GM21786 (cell line): ENCODE measurements around the gene TRAF1.
A peak's percentile ranks its signal among the peaks of the same experiment; 100 is the strongest.

ENCODE experiments used
- ATAC-seq: cut with Tn5 transposase; IDR thresholded peaks from one replicate; pipeline ENCODE4 v1.9.1; 2021; ENCODE audit not compliant: unreplicated experiment

Gene TRAF1

DNA sequence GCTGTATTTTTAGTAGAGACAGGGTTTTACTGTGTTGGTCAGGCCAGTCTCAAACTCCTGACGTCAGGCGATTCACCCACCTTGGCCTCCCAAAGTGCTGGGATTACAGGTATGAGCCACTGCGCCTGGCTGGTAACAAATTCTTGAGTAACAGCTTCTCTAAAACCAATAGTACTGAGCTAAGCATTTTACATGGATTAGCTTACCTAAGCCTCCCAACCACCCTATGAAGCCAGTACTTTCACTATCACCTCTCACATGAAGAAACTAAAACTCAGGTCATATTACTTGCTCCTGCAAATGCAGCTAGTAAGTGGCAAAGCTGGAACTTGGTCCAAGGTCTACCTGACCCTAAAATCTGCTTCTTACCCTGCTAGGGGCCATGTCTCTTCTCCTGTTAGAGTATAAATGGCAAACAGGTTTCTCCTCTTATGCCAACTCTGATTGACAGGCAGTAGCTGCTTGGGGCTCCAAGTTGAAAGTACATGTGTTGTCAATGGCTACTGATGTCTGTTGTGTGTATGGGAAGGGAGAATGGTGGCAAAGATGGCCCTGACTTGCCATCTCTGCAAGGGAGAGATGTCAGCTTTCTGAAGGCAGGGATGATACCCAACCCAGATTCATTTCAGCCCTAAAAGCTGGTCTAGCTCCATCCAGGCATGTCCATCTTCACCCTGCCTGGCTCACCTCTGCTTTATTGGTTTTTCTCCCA lies 53.6 kb downstream of the TRAF1 start:
- no peak for ATAC-seq

DNA sequence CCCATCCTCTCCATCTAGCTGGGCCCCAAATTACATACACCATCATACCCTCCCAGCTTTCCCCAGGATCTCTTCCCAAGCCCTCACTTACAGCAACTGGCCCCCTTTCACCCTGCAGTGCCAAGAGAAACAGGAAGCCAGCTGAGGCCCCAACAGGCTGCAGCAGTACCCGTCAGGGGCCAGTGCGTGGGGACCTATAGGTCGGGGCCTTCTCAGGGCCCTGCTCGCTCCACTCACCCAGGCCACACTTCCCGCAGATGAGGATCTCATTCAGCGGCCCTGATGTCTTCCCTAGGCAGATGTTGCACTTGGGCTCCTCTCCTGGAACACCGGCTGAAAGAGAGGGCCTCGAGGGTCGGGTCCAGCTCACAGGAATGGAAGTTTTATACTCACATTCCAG lies 56.4 kb downstream of the TRAF1 start:
- ATAC-seq, result no peak

DNA sequence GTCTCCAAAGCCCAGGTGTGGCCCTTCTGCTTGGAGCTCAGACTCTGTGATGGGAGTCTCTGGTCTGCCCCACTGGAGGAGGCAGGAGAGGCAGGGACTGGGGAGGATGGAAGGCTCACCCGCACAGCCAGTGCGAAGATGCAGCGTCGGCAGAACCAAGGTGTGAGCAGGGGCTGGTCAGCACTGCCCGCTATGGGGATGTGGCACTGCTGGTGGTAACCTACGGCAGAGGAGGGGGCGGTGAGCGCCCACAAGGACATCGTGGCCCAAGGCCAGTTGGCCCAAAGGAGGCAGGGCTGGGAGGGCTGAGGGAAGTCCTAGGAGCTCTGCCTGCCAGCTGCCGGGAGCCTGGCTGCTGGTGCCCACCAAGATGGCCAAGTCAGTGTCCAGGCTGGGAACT lies 56.9 kb downstream of the TRAF1 start:
- ATAC-seq, result no peak

DNA sequence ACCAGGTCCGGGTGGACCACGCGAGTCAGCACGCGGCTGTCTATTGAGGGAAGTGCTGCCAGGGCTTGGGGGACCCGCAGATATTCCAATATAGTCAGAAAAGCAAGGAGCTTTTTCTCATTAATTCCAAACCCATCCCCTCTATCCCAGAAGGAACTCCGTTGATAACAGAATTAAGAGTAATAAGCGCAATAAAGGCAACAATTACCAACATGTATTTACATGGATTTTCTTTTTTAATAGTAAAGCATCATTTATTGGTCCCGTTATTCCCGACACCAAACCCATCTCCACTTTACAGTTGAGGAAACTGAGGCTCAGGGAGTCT lies 57.3 kb downstream of the TRAF1 start:
- ATAC-seq, result no peak

DNA sequence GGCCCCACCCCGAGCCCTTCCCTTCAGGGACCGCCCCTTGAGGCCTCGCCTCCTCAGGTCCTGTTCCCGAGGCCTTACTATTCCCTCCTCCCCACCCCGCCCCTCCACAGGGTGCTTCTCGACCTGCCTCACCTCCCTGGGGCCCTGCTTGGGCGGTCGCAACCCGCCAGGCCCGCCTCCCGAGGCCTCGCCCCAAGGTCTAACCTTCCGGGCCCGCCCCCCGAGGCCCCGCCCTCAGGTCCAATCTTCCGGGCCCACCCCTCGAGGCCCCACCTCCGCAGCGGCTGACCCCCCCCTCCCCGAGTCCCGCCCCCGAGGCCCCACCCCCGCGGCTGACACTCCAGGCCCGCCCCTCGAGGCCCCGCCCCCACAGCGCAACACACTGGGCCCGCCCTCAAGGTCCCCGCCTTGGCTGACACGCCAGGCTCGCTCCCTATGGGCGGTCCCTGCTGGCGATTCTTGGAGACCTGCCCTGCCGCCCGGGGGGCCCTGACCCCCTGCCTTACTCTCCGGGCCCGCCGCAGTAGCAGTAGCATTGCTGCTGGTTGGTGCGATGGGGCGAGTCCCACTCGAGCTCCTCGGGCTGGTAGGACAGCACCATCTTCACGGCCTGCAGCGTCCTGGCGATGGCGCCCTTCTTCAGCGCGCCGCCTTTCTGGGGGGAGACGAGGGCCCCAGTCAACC lies 57.8 kb downstream of the TRAF1 start:
- ATAC-seq, result peak; percentile 87

DNA sequence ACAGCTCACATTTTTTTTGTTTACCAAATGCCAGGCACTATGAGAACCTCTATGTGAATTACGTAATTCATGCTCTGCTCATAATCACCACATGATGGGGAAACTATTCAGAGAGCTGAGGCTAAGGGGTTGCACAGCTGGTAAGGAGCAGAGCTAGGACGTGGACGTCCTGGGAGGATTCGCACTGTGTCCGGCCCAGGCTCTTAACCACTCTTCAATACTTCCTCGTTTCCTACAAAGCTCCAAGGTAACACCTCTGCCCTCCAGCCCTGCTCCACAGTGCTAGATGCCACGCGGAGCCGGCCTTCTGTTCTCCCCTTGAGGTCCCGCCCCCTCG lies 58.3 kb downstream of the TRAF1 start:
- ATAC-seq, result no peak

DNA sequence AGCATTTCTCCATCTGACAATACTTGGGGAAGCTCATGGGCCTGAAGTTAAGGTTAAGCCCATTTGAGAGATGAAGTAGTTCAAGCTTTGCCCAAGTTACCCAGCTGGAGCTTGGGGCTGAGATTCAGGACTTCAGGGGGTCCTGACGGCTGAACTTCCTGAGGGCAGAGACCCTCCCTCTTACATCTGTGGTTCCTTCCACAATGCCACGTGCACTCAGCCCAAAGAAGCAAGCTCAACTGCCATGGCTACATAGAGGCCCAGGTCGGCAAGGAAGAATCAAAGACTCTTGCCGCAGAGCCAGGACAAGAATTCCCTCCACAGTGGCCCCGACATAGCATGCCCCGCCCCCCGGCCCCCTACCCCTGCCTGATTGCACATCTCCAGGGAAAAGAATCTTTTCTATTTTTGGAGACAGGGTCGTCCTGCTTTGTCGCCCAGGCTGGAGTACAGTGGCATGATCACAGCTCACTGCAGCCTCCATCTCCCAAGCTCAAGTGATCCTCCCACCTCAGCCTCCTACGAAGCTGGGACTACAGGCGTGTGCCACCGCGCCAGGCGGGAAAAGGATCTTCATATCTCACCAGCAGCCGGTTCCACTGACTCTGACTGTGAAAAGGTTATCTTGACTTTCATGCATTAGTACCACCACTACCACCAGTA lies 58.8 kb downstream of the TRAF1 start:
- no peak for ATAC-seq

DNA sequence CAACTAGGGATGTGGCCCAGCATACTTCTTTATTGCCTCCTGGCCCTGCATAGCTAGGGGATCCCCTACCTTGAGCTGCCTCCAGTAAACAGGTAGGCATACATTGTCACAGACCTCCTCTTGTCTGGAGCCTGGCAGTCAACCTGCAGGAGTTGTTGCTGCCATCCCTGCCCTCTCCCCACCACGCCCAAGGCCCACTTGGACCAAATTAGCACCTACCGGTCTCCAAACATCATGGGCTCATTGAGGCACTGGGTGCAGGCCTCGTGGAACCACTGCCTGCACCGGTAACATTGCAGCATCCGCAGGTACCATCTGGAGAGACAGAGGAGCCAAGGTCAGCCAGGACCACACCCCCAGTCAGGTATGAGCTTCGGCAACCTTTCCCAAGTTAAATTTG lies 59.9 kb downstream of the TRAF1 start:
- ATAC-seq, result no peak

DNA sequence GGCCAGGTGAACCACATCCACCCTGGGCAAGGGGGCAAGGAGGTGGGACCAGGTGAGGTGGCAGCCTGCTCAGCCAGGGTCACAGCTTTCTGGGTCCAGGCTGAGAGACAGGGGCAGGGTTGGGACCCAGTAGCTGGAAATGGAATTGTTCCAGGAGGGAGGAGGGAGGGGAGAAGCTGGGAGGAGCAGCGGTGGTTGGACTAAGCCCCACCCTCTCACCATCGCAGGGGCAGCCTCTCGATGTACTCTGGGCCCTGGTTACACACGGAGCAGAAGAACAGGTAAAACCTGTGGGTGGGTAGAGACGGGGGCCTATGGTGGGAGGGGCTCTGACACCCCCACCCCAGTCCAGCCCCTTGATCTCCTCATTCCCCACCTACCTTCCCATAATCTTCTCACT lies 60.8 kb downstream of the TRAF1 start:
- no peak for ATAC-seq

DNA sequence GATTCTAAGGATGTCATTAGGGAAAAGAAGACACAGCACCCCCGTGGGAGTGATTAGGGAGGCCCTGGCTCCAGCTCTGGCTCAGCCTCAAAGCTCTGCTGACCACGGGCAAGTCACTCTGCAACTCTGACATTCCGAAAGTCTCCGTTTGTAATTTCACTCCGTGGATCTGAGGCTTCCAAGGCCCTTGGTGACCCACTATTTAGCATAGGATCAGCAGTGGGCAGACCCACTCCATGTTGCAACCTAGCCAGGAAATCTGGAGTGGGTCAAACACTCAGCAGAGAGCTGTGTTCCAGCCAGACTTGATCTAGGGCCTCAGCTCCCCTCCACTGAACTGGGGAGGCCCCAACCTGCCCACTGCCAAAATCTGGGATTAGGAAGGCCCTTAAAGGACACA lies 61.4 kb downstream of the TRAF1 start:
- ATAC-seq, result no peak

DNA sequence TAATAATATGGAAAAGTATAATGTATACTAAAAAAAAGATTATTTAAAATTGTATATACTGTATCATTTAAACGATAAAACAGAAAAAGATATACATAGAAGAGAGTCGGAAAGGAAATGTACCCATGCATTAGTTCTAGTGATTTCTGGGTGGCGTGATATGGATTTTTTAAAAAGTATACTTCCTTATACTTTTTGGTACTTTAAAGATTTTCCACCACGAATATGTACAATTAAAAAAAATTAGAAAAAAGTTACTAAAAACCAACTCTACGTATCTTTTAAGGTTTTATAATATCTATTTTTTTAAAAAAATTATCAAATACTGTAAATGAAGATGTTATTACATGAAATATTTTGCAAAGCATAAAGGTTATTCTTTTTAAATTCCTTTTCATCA lies 61.9 kb downstream of the TRAF1 start:
- no peak for ATAC-seq

DNA sequence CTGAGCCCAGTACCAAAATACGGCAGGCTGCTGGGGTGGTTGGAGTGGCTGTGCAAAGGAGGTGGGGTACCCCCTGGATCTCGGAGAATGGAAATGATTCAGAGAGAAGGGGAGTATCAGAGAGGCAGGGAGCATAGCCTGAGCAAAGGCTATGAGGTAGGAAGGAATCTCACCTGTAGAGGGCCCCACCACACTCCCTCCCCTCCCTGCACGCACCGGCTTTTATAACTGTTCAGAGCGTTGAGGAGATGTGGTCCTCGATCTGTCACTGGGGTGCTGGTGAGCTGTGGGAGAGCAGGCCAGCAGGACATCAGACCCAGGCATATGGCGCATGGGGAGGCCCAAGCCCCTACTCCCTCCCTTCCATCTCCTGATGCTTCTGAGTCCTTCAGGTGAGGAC lies 62.8 kb downstream of the TRAF1 start:
- no peak for ATAC-seq

DNA sequence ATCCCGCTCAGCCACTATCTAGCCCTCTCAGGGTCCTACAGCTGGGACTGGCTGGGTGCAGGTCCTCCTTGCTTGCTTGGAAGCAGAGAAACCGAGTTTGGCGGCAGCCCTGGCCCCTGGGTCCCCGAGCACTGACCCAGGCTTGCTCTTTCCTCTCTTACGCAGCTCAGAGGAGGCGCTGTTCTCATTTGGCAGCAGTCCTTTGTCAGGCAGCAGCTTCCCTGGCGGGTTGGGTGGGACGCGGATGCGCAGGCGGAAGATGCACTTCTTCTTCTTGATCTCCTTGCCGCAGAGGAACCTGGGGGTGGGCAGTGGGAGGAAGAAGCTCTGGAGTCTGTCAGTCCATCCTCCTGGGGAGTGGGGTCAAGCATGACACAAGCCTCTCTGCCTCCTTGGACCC lies 64.1 kb downstream of the TRAF1 start:
- ATAC-seq, result no peak

DNA sequence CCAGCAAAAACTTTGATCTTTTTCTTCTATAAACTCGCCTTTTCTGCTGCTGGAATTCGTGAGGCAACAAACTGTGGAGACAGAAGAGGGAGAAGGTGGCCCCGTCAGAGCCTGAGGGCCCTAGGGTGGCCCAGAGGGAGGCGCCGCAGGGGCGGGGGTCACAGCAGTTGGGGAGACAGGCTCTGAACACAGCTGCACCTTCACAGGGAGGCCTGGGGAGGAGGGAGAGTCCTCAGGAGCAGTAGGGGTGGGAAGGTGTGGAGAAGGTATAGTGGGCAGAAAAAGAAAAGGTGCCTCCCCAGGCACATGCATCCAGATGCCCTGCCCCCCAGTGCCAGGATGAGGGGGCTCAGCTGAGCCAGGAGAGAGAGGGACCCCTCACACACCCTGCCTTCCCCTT lies 64.7 kb downstream of the TRAF1 start:
- ATAC-seq, result no peak

DNA sequence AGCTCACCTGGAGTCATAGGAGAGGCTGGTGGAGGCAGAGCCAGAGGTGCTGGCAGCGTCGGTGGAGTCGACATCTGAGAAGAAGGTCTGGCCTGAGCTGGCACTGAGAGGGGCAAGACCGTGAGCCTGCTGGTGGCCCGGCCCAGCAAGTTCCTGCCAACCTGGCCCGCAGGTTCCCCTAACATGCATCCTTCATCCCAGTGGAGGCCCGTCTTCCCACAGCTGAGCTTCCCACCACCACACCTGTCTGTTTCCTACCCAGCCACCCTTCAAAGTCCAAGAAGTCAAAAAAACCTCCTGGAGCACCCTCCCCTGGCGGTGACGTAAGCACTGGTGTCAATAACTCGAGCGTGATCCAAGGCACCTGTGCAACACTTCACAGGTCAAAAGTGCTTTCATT lies 66.5 kb downstream of the TRAF1 start:
- ATAC-seq, result no peak

DNA sequence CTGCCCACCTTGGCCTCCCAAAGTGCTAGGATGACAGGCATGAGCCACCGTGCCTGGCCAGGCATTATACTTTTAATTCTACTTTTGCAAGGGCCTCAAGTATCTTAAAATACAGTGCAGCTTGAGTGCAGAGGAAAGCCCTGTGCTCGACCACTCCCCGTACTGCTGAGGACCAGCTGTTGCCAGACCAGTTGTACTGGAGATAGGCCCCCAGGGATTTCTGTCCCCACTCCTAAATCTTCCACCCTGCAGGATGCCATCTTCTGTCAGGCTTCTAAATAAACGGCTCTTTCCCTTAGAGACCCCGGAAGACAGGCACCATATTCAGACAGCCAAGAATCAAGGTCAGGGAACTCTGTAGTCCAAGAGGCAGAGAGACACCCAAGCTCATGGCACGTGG lies 67.2 kb downstream of the TRAF1 start:
- no peak for ATAC-seq

DNA sequence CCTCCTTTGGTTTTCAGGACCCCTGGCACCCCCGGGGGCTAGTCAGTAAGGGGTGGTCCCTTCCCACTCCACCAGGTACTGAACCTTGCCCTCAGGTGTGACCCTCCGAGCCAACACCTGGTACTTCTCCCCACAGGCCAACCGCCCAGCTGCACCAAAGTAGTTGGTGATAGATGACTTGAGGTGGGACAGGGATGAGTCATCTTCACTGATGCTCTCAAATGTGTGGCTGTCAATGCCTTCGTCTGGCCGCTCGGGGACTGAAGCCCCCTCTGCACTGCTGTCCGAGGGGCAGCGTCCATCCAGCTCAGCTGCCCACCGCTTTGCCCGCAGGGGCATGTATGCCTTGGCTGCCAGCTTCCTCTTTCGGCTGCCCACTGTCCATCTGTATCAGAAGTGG lies 68.7 kb downstream of the TRAF1 start:
- ATAC-seq, result no peak

DNA sequence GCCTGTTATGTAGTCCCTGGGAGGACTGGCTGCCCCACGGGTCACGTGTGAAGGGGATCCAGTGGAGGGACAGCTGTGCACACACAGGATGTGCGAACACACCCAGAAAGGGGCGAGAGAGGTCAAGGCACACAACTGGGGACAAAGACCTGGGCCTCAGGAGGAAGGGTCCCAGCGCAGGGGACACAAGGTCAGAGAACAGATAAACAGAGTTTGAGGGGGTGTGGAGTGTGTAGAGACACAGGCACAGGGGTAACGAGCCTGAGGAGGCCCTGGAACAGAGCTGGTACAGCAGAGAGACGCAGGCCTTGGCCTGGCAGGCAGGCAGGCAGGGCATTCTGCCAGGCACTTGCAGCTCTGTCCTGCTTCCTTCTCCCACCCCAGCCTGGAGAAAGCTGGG lies 69.1 kb downstream of the TRAF1 start:
- no peak for ATAC-seq

DNA sequence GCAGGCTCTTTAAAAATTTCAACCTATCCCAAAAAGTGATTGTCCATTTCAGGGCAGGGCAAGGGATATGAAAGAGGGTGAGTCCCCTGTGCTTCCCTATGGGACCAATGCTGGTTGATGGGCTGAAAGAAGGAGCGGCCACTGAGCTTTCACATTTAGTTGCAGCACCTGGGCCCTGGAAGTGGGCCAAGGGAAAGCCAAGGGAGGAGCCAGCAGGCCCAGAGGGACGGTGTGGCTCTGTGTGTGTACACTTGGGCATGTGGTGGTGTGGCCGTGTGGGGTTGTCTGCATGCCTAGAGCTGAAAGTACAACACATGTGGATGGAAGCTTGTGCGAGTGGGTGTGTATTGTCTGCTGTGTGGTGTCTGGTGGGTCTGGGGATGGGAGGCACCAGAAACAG lies 69.9 kb downstream of the TRAF1 start:
- ATAC-seq, result no peak

DNA sequence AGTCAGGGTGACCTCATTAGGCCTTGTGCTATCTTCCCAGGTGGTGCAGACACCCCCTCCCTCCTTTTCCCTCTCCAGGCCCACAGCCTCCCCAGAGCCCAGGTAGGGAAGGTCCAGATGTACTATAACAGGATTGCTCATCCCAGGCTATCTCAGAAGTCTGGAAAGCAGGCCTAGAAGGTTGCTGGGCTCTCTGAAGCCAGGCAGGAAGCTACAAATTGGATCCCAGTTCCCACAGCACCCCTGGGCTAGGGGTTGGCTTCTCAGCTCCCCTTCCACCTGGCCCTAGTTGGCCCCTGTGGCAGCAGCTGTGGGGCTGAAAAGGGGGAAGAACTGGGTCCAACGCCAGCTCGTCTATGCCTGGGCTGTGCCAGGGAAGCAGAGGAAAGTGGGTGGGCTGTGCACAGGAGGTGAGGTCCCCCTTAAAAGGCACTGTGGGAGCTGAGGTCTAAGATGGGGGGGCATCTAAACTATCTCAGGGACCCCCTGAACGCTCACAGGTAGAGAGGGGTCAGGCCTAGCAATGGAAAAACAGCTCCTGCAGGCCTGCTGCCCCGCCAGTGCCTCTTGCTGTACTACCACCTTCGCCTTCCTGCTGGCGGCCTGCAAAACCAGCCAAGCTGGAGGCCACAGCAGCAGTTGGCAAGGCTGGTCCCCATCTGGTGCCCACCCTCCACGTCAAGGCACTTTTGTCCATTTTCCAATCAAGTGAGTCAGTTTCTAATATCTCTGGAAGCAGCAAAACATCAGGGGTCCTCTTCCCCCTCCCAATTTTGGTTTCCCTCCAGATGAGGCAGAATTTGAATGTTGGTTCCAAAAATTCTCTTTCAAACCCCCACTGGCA lies 70.5 kb downstream of the TRAF1 start:
- ATAC-seq, result no peak

DNA sequence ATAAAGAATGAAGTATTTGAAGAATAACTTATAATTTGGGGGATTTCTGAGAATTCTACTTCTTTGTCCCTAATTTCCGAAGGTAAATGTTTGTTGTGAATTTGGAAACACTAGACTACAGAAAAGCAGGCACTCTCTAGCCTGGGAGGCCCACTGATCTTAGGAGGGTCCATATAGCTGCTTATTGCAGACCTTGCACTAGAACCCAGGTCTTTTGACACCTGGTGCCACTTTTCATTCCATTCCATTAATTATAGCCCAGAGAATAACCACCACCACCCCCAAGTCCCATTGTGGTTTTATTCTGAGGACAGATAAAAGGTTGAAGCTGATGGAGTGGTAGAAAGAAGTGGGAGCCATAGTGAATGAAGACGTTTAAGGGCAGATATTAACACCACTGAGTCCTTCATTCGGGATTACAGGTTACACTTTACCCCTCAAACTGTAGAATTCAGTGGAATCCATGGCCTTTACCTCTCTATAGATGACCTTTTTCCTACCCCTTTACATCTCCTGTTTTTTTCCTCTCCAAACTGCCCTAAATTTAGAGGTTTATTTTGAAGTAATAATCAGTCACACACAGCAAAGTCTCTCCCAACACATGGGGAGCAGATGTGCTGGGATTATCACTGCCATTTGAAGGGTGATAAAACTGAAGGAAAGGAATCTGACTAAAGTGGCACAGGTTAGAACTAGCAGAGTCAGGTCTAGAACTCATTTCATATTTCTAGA lies 71.8 kb downstream of the TRAF1 start:
- no peak for ATAC-seq
